ENCODE data around the gene POT1.

POT1 gene

DNA sequence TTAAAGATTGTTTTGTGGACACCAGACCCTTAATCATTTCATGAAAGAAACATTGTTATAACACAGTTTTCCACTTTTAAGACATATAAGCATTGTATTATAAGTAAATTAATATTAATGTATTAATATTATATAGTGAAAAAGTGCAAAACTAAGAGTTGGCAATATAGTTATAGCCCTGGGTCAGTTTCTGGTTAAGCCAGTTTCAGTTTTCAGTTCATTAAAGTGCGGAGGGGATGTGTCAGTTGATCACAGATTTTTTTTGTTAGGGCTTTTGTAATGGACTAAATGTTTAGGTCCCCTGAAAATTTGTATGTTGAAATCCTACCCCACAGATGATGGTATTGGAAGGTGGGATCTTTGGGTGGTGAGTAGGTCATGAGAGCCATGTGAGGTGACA, 118.3 kb downstream of the POT1 start:
- no peak for DNase-seq (ENCODE audit: low spot score)

DNA sequence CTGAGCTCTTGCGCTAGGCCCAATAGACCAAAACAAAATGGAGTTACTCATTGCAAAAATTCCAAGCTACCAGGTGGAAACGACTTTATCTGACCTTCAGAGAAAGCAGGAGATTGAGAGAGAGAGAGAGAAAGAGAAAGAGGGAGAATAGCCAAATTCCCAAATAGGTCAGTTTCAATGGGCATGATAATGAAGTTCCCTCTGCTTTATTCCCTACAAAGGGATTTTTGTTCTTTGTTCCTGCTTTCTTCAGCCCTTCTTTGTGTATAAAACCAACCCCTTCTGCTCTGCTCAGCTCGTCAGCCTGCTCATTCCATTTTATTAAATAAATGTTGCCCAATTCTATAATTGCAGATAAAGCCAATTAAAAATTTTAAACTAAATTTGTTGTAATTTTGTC, 119.0 kb downstream of the POT1 start:
- no peak for DNase-seq (ENCODE audit: low spot score)

- DNase-seq (ENCODE audit: low spot score): no peak
These were observed 121.4 kb downstream of the POT1 start for GRCh38 chr7:124808206-124808605.

GRCh38 chr7:124801330-124801895, 128.2 kb downstream of the POT1 start:
- DNase-seq (ENCODE audit: low spot score): no peak

DNA sequence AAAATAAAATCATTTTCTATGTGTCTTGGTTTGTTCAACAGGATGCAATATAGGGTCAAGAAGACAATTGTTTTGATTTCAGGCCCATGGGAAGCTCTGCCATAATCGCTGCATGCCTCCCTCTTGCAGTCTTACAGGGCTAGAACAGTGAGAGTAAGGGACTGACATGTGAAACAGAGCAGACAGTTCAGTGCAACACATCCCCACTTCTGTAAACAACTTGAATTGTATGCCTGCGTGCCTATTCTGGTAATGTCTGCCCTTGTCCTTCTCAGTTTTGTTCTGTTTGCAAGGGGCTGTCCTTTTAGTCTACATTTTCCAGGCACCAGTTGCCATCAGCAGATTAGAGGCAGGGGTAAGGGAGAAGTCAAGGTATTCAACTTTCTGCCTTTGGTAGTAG, 129.2 kb downstream of the POT1 start:
- DNase-seq (ENCODE audit: low spot score): no peak

DNA sequence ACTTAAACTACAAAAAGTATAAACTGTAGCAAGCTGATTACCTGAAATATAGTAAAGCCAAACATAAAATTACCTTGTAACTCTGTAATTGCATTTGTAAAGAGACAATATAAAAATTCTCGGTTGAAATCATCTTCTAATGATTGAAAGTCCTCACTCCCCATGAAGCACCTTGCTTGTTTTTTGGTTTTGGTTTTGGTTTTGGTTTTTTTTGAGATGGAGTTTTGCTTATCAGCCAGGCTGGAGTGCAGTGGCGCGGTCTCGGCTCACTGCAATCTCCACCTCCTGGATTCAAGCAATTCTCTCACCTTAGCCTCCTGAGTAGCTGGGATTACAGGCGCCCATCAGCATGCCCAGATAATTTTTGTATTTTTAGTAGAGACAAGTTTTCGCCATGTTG, 130.2 kb downstream of the POT1 start:
- DNase-seq (ENCODE audit: low spot score): no peak

GRCh38 chr7:124796771-124797170, 132.9 kb downstream of the POT1 start:
- no peak for DNase-seq (ENCODE audit: low spot score)

DNA sequence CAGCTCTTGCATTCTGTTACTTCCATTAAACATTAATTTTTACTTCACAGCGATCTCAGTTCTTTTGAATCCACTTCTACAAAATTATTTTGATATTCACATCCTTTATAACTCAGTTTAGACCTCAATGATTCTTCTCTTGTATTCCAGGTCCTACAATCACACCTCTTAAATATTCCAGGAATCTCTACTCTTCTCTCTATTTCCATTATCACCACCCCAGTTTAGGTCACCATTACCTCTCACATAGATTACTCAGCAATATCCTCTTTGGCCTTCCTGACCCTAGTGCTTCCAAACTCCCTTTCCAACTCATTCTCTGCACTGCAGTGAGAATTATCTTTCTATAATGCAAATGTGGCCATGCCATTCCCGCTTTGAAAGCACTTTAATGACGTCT, 136.9 kb downstream of the POT1 start:
- no peak for DNase-seq (ENCODE audit: low spot score)

GRCh38 chr7:124792002-124792401, 137.6 kb downstream of the POT1 start:
- no peak for DNase-seq (ENCODE audit: low spot score)

DNA sequence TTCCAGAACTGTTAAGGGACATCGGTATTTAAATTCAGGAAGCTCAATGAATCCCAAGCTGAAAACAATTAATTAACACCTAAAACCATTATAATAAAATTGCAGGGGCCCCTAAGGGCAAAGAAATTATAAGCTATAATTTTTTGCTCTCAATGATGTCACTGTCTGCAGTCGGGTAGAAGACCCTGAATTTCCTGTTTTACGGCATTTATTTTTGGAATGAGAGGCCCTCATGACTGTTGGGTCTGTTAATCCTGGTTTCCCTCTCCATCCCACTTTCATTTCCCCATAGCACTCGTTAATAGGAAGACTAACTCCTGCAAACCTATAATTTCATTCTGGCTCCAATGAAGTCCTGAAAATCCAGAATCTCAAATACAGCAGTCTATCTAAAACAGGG, 138.2 kb downstream of the POT1 start:
- DNase-seq (ENCODE audit: low spot score): no peak

GRCh38 chr7:124790645-124791044, 139.0 kb downstream of the POT1 start:
- DNase-seq (ENCODE audit: low spot score): no peak

DNA sequence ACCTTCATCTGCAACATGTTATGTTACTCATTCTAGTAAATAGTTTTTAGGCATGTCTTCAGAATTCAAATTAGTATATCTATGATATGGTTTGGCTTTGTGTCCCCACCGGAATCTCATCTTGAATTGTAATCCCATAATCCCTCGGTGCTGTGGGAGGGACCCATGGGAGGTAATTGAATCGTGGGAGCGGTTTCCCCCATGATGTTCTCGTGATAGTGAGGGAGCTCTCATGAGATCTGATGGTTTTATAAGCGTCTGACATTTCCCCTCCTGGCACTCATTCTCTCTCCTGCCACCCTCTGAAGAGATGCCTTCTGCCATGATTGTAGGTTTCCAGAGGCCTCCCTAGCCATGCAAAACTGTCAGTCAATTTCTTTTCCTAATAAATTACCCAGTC, 143.6 kb downstream of the POT1 start:
- DNase-seq (ENCODE audit: low spot score): no peak

- DNase-seq (ENCODE audit: low spot score): peak; percentile 67
These were observed 144.5 kb downstream of the POT1 start for GRCh38 chr7:124784879-124785818.

- DNase-seq (ENCODE audit: low spot score): no peak
These were observed 146.4 kb downstream of the POT1 start for GRCh38 chr7:124783271-124783670.

- no peak for DNase-seq (ENCODE audit: low spot score)
These were observed 147.5 kb downstream of the POT1 start for GRCh38 chr7:124781907-124782734.

DNA sequence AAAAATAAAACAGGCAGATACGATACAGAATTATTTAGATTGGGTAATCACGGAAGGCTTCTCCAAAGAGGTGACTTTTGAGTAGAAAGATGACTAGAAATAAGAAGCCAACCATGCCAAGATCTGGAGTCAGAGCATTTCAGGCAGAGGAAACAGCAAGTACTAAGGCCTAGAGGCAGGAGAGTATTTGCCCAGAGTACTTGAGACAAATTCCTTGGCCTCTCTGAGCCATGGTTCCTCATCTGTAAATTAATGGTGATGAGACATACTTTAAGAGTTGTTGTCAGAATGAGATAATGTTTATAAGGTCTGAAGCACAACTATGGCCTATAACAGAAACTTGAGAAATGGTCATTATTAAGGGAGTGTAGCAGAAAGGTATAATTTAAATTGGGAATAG, 148.2 kb downstream of the POT1 start:
- no peak for DNase-seq (ENCODE audit: low spot score)

GRCh38 chr7:124780608-124781007, 149.0 kb downstream of the POT1 start:
- no peak for DNase-seq (ENCODE audit: low spot score)

DNA sequence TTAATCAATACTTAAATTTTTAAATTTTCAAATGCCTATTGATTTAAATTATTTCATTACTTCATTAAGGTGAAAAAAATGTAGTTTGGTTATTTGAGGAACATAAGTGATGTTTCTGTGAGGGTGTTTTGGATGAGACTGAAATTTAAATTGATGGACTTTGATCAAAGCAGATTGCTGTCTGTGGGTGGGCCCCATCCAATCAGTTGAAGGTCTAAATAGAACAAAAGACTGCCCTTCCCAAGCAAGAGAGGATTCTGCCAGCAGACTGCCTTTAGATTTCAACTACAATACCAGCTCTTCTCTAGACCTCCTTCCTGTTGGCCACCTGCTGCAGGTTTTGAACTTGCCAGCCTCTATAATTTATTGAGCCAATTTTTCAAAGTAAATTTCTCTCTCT, 149.6 kb downstream of the POT1 start:
- DNase-seq (ENCODE audit: low spot score): no peak

- no peak for DNase-seq (ENCODE audit: low spot score)
These were observed 150.0 kb downstream of the POT1 start for GRCh38 chr7:124779620-124780019.

DNA sequence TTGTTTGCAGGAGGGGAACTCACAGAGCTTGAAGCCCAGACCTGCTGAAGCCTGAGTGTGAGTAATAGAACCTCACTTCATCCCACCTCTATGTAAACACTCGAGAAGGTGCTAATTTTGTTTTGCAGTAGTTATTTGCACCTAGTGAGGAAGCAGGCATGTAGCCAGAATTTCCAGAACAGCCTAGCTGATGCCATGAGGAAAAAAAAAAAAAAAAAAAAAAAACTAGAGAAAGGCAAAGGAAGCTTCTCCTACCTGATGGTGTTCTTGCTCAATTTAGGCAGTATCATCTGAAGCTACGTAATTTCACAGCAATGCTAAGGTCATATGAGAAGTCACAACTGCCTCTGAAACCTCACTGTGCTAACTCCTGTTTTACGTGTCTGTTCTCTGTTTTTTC, 150.4 kb downstream of the POT1 start:
- DNase-seq (ENCODE audit: low spot score): no peak

DNA sequence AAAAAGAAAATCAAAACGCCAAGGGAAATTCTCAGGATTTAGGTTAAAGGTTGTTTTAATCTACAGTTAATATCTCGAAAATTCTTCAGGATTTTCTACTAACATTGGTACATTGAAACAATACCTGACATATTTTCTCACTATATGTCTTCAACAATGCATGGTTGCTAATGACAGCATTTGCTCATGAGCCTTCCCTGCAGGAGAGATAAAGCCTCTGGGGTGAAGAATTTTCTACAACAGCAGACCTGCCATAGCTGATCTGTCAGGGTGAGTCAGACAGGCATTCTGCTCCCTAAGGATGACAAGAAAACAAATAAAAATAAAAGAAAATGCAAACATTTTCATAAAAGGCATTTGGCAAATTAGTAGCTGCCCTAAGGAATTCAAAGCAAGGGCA, 152.4 kb downstream of the POT1 start:
- DNase-seq (ENCODE audit: low spot score): no peak

- no peak for DNase-seq (ENCODE audit: low spot score)
These were observed 153.5 kb downstream of the POT1 start for GRCh38 chr7:124776153-124776552.
